HG03558 (cell line): ENCODE results near the gene AQP9.

Experiments
- ATAC-seq: cut with Tn5 transposase; IDR thresholded peaks from one replicate; pipeline ENCODE4 v1.9.1; 2021; ENCODE audit warnings: moderate number of reproducible peaks; ENCODE audit not compliant: unreplicated experiment; ENCODE audit errors: extremely low read depth

Gene AQP9

GRCh38 chr15:58217460-58217859, 79.3 kb downstream of the AQP9 start:
- no peak for ATAC-seq

GRCh38 chr15:58221591-58222241, 83.5 kb downstream of the AQP9 start:
- ATAC-seq, result no peak

DNA sequence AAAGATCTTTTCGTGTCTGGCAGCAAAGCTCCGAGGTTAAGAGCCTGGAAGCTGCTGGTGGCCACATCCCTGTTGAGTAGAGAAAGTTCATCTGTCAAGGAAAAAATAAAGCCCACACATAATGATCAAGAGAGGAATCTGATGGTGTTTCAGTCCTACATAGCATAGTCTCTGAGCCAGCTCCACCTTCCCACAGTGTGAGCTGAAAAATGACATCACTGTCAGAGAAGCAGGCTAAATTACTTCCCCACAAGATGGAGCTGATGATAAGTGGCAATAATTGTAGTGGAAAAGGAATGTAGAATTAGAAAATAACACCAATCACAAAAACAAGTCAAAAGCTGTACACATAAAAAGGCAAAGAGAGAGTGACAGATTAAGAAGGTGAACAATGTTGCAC, 84.5 kb downstream of the AQP9 start:
- ATAC-seq, result no peak

- ATAC-seq, result no peak
Measured at GRCh38 chr15:58223432-58223831, 85.3 kb downstream of the AQP9 start.

DNA sequence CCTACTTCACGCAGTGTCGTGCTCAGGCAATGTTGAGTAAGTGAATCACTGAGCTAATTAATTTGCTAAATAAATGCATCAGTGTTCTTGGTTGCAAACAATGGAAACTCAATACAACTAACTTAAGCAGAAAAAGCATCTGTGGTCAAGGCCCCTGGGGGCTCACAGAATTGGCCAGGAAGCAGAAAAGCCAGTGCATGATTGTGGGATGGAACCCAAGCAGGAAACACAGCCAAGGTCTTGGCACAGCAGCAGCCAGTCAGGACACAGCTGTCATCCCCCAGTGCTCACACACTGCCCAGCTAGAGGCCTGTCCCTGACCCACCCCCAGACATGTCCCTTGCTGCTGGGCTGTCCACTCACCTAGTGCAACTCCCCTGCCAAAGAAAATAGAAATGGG, 85.9 kb downstream of the AQP9 start:
- ATAC-seq, result no peak

- ATAC-seq, result no peak
Measured at GRCh38 chr15:58227706-58228543, 89.7 kb downstream of the AQP9 start.

GRCh38 chr15:58228718-58229117, 90.5 kb downstream of the AQP9 start:
- no peak for ATAC-seq

- ATAC-seq, result no peak
Measured at GRCh38 chr15:58229297-58229768, 91.2 kb downstream of the AQP9 start.

DNA sequence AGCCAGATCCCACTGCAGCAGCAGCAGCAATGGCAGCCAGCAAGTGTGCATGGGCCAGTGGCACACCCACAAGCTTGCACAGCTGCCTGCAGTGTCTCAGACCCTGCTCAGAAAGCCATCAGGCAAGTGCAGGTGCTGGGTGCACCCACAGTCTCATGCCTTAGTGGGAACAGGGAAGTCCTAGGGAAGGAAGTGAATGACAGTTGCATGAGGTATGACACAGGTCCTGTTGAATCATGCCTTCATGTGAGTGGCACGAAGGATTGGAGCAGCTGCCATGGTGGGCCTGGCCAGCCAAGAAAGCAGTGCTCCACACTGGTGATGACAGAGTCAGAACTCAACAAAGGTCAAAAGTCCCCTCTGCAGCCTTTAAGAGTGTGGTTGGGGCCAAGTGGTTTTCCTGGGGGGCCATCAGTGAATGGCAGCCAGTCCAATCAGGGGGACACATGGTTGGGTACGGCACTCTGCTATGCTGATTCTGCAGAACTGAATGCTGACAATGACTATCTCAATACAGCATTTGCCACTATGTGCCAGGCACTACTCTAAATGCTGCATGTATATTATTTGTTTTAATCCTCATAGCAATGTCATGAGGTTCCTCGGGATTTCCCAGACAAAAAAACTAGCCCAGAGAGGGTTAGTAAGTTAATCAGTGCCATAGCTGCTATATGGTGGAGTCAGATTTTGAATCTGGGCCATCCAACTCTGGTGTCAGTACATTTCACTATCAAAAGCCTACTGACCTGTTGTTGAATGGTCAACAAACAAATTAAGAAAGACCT, 94.3 kb downstream of the AQP9 start:
- no peak for ATAC-seq

- ATAC-seq, result no peak
Measured at GRCh38 chr15:58233341-58233740, 95.2 kb downstream of the AQP9 start.
